ENCODE measurements around the gene SPINT1. TPM values are rescaled to one million over a fixed set of nuclear protein-coding genes. Genes with fewer than 3 reads are reported as not detected.
A peak's percentile ranks its signal among the peaks of the same experiment; 100 is the strongest.

The SPINT1 gene
- total and polyA plus RNA-seq, 2 of the 13 experiments (the other 11 are each of a cell fraction or from before 2014, with no cell fraction given): 0.49 to 2.5 TPM

- TF ChIP-seq AHDC1 (CRISPR knock-in tag; IDR thresholded peaks at IDR 0.05; ENCODE audit: borderline replicate concordance) (no peak), FOXA1 (IDR thresholded peaks at IDR 0.05) (no peak), FOXA1 (CRISPR knock-in tag; IDR thresholded peaks at IDR 0.05) (peak; percentile 83), REL (CRISPR knock-in tag; conservative IDR thresholded peaks at IDR 0.05) (no peak), ZNF296 (CRISPR knock-in tag; conservative IDR thresholded peaks at IDR 0.05) (no peak), SALL1 (CRISPR knock-in tag; IDR thresholded peaks at IDR 0.05) (peak; percentile 53; the same call in 1 of the 2 replicates), SIN3B (IDR thresholded peaks at IDR 0.05; ENCODE audit: low read length) (no peak), SAFB2 (CRISPR knock-in tag; IDR thresholded peaks at IDR 0.05; ENCODE audit: borderline replicate concordance, low read depth) (no peak), ZMAT3 (CRISPR knock-in tag; conservative IDR thresholded peaks at IDR 0.05) (no peak), ZNF44 (CRISPR knock-in tag; IDR thresholded peaks at IDR 0.05) (no peak), ERF (CRISPR knock-in tag; IDR thresholded peaks at IDR 0.05) (no peak), ONECUT2 (CRISPR knock-in tag; IDR thresholded peaks at IDR 0.05) (no peak), RXRB (CRISPR knock-in tag; IDR thresholded peaks at IDR 0.05; ENCODE audit: borderline replicate concordance) (0 out of 2 replicates have a peak, but pooled peaks have one; percentile 23), ETV5 (CRISPR knock-in tag; IDR thresholded peaks at IDR 0.05; ENCODE audit: borderline replicate concordance) (peak; percentile 6; the same call in 1 of the 2 replicates), HES4 (CRISPR knock-in tag; IDR thresholded peaks at IDR 0.05; ENCODE audit: borderline replicate concordance) (no peak), FOSL1 (CRISPR knock-in tag; IDR thresholded peaks at IDR 0.05; ENCODE audit: borderline replicate concordance) (peak; percentile 79), SOX6 (IDR thresholded peaks at IDR 0.05) (no peak), SOX6 (CRISPR knock-in tag; IDR thresholded peaks at IDR 0.05) (peak; percentile 33; the same call in 1 of the 2 replicates), PAXIP1 (CRISPR knock-in tag; conservative IDR thresholded peaks at IDR 0.05) (peak; percentile 46; the same call in 1 of the 2 replicates), HDAC2 (CRISPR knock-in tag; IDR thresholded peaks at IDR 0.05) (0 out of 2 replicates have a peak, but pooled peaks have one; percentile 14)
- TF ChIP-seq, protein P1, sequence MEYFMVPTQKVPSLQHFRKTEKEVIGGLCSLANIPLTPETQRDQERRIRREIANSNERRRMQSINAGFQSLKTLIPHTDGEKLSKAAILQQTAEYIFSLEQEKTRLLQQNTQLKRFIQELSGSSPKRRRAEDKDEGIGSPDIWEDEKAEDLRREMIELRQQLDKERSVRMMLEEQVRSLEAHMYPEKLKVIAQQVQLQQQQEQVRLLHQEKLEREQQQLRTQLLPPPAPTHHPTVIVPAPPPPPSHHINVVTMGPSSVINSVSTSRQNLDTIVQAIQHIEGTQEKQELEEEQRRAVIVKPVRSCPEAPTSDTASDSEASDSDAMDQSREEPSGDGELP (IDR thresholded peaks at IDR 0.05; ENCODE audit: borderline replicate concordance, low read depth): peak; percentile 88; the same call in 1 of the 2 replicates
These were observed 1.9 kb downstream of the SPINT1 start (continued) for GRCh38 chr15:40845511-40846284.
